H9 (cell line): Measurements from ENCODE around the gene CFAP100. TPM values are rescaled to one million over a fixed set of nuclear protein-coding genes. Genes with fewer than 3 reads are reported as not detected.

Experiments
- DNase-seq: peaks from one replicate; pipeline ENCODE4 v3.0.0-alpha.2; 2017
- H2AFZ ChIP-seq: one replicate; pipeline ENCODE4 v1.6.1; 2013; ENCODE audit warnings: mild to moderate bottlenecking, low read length, control low read depth, moderate library complexity
- H2AK5ac ChIP-seq: 2 replicates; pipeline ENCODE4 v1.6.1; 2013; ENCODE audit warnings: low read length, control low read depth, mixed read lengths; ENCODE audit not compliant: insufficient read length
- H2BK120ac ChIP-seq: one replicate; pipeline ENCODE4 v1.6.1; 2013; ENCODE audit warnings: low read depth, mild to moderate bottlenecking, low read length, control low read depth, inconsistent platforms; ENCODE audit not compliant: poor library complexity, severe bottlenecking
- H2BK12ac ChIP-seq: 2 replicates; pipeline ENCODE4 v1.6.1; 2013; ENCODE audit warnings: low read length, control low read depth, mixed read lengths, low read depth; ENCODE audit not compliant: insufficient read length
- H2BK15ac ChIP-seq: 2 replicates; pipeline ENCODE4 v1.6.1; 2013; ENCODE audit warnings: low read depth, low read length, control low read depth
- H2BK20ac ChIP-seq: one replicate; pipeline ENCODE4 v1.6.1; 2013; ENCODE audit warnings: low read depth, mild to moderate bottlenecking, low read length, control low read depth, inconsistent platforms; ENCODE audit not compliant: poor library complexity, severe bottlenecking
- H2BK5ac ChIP-seq: 2 replicates; pipeline ENCODE4 v1.6.1; 2013; ENCODE audit warnings: low read length, control low read depth, mixed read lengths; ENCODE audit not compliant: insufficient read length
- H3K14ac ChIP-seq: 2 replicates; pipeline ENCODE4 v1.6.1; 2013; ENCODE audit warnings: low read length, control low read depth; ENCODE audit not compliant: insufficient read depth
- H3K18ac ChIP-seq: 2 replicates; pipeline ENCODE4 v1.6.1; 2013; ENCODE audit warnings: low read depth, mild to moderate bottlenecking, mixed read lengths, low read length, control low read depth; ENCODE audit not compliant: insufficient read length
- H3K23ac ChIP-seq: 2 replicates; pipeline ENCODE4 v1.6.1; 2013; ENCODE audit warnings: low read length, control low read depth, mixed read lengths, low read depth; ENCODE audit not compliant: insufficient read length
- H3K23me2 ChIP-seq: 2 replicates; pipeline ENCODE4 v1.6.1; 2013; ENCODE audit warnings: low read depth, mild to moderate bottlenecking, mixed read lengths, low read length, control low read depth; ENCODE audit not compliant: insufficient read length, poor library complexity, severe bottlenecking
- H3K27ac ChIP-seq: 2 replicates; pipeline ENCODE4 v1.5.1; 2013; ENCODE audit warnings: low read length, control low read depth, mixed read lengths, low read depth; ENCODE audit not compliant: insufficient read length
- H3K27me3 ChIP-seq: 2 replicates; pipeline ENCODE4 v1.6.1; 2013; ENCODE audit warnings: low read length, control low read depth, inconsistent platforms; ENCODE audit not compliant: insufficient read depth
- H3K4ac ChIP-seq: 2 replicates; pipeline ENCODE4 v1.6.1; 2013; ENCODE audit warnings: low read depth, mild to moderate bottlenecking, control low read depth, inconsistent platforms, low read length, moderate library complexity
- H3K4me1 ChIP-seq: 2 replicates; pipeline ENCODE4 v1.6.1; 2013; ENCODE audit warnings: low read length, control low read depth, inconsistent platforms; ENCODE audit not compliant: insufficient read depth
- H3K4me2 ChIP-seq: 2 replicates; pipeline ENCODE4 v1.6.1; 2013; ENCODE audit warnings: low read length, control low read depth, mixed read lengths; ENCODE audit not compliant: insufficient read length, insufficient read depth
- H3K56ac ChIP-seq: 2 replicates; pipeline ENCODE4 v1.6.1; 2013; ENCODE audit warnings: low read depth, mild to moderate bottlenecking, mixed read lengths, low read length, control low read depth; ENCODE audit not compliant: insufficient read length
- H3K79me1 ChIP-seq: 2 replicates; pipeline ENCODE4 v1.6.1; 2013; ENCODE audit warnings: low read depth, mild to moderate bottlenecking, moderate library complexity, low read length, control low read depth, inconsistent platforms; ENCODE audit not compliant: insufficient read depth, poor library complexity, severe bottlenecking
- H3K79me2 ChIP-seq: 2 replicates; pipeline ENCODE4 v1.6.1; 2013; ENCODE audit warnings: low read length, control low read depth, inconsistent platforms; ENCODE audit not compliant: insufficient read depth
- H3K9ac ChIP-seq: 2 replicates; pipeline ENCODE4 v1.6.1; 2013; ENCODE audit warnings: low read length, control low read depth, mixed read lengths; ENCODE audit not compliant: insufficient read length; ENCODE audit errors: extremely low read depth
- H3K9me3 ChIP-seq: one replicate; pipeline ENCODE4 v1.6.1; 2013; ENCODE audit warnings: low read depth, low read length, inconsistent platforms; ENCODE audit not compliant: control insufficient read depth
- H3T11ph ChIP-seq: one replicate; pipeline ENCODE4 v1.6.1; 2013; ENCODE audit warnings: mild to moderate bottlenecking, low read length, control low read depth, inconsistent platforms
- H4K20me1 ChIP-seq: one replicate; pipeline ENCODE4 v1.6.1; 2013; ENCODE audit not compliant: control insufficient read depth, insufficient read length, insufficient read depth
- H4K5ac ChIP-seq: 2 replicates; pipeline ENCODE4 v1.6.1; 2013; ENCODE audit warnings: low read depth, mild to moderate bottlenecking, mixed read lengths, low read length, control low read depth; ENCODE audit not compliant: insufficient read length
- H4K8ac ChIP-seq: replicated peaks from 2 replicates; pipeline ENCODE4 v1.6.1; 2013; ENCODE audit warnings: low read length, control low read depth, mixed read lengths, low read depth; ENCODE audit not compliant: insufficient read length
- H4K91ac ChIP-seq: 2 replicates; pipeline ENCODE4 v1.6.1; 2013; ENCODE audit warnings: low read depth, mild to moderate bottlenecking, moderate library complexity, mixed read lengths, low read length, control low read depth; ENCODE audit not compliant: insufficient read length
- H3K27ac Mint-ChIP-seq, 3 experiments: 2 replicates in 2 of 3; 3 replicates in 1 of 3; pipeline ENCODE4 v1.8.0; 2020 to 2021; ENCODE audit warnings: mixed read lengths in 3 of 3, mild to moderate bottlenecking in 1 of 3, moderate library complexity in 1 of 3
- H3K27me3 Mint-ChIP-seq: 2 replicates; pipeline ENCODE4 v1.8.0; 2021; ENCODE audit warnings: low read depth, mild to moderate bottlenecking, moderate library complexity, mixed read lengths
- H3K36me3 Mint-ChIP-seq, 3 experiments: 2 replicates in 2 of 3; 3 replicates in 1 of 3; pipeline ENCODE4 v1.8.0; 2020 to 2021; ENCODE audit warnings: low read depth in 3 of 3, mixed read lengths in 3 of 3; ENCODE audit not compliant: insufficient read depth in 1 of 3
- H3K4me1 Mint-ChIP-seq, 2 experiments: 2 replicates each; pipeline ENCODE4 v1.8.0; 2020; ENCODE audit warnings: mixed read lengths in 2 of 2
- H3K4me3 Mint-ChIP-seq, 2 experiments: 2 replicates in 1 of 2; 3 replicates in 1 of 2; pipeline ENCODE4 v1.8.0; 2020 to 2021; ENCODE audit warnings: mild to moderate bottlenecking in 2 of 2, mixed read lengths in 2 of 2, moderate library complexity in 1 of 2
- H3K9me3 Mint-ChIP-seq, 2 experiments: 2 replicates in 1 of 2; 3 replicates in 1 of 2; pipeline ENCODE4 v1.8.0; 2020; ENCODE audit warnings: mild to moderate bottlenecking in 2 of 2, mixed read lengths in 2 of 2, moderate library complexity in 1 of 2
- WGBS: extraction: QIAGEN DNeasy Blood & Tissue Kit; methylation state at CpG from one replicate; pipeline ENCODE4 v1.1.7; 2013; ENCODE audit warnings: missing lambda C conversion rate, low lambda C conversion rate, mixed read lengths; ENCODE audit not compliant: insufficient read length; ENCODE audit errors: extremely low coverage; 5-methylcytosine and 5-hydroxymethylcytosine counted together
- total RNA-seq: library from RNA; stranded (reverse); gene quantifications from 2 replicates; pipeline ENCODE4 v1.2.1, GENCODE V29; 2021
- TF ChIP-seq, protein P1 (sequence below): fragments of 200-600 bp; sonication (generic); conservative IDR thresholded peaks from 3 replicates; pipeline ENCODE4 v1.8.0; 2021; ENCODE audit warnings: antibody characterized with exemption, mild to moderate bottlenecking

Gene CFAP100
- total RNA-seq, 1 experiment from 2014 or later = 0.44 TPM

DNA sequence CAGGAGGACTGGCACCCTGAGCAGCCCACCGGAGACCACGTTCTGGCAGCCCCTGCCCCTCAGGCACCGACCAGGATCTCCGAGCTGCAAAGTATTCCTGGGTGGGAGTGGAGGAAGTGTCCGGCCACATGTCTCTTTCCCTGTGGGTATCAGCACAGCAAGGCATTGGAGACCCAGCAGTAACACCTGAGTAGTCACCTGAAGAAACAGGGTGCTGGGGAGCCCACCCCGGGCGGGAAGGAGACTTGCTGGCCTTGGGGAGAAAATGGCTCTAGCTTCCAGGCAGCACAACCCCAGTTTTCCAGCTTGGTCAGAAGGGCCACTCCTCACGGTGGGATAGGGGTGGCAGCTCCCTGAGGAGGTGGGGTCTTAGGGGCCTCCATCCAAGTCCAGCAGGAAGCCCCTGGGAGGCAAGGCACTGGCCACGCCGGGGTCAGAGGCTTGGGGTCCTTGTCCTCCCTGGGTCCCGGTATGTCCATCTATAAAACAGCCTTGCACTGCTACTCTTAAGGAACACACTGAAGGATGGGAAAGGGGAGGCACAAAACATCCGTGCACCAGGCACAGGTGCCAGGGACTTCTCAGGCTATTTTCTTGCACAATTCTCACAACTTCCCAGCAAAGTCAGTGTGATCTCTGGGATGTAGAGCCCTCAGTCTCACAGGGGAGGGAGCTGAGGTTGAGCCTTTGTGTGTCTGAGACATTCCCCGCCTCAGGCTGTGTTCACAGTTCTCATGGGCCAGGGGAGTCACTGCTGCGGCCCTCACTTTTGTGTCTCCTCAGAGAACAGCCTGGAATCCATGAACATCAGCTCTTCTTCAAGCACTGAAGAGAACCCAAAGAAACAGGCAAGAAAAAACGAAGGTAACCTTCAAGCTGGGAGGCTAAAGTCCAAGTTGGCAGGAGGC lies 11.9 kb downstream of the CFAP100 start:
- H3K27me3 ChIP-seq = no peaks in the 10 kb centered on the region; the same call in 1 of the 2 replicates
- no peak for DNase-seq

More for the DNA sequence above, 11.9 kb downstream of the CFAP100 start:
- no peak overlapping the region for H3K18ac ChIP-seq
- H3K14ac ChIP-seq = no peak overlapping the region
- H4K8ac ChIP-seq = no peak overlapping the region
- Mint-ChIP-seq H3K4me1 (peaks cover 25 to 28% of the 10 kb centered on the region in 2 experiments), H3K4me3 (no peak overlapping the region), H3K27me3 (peaks cover 4% of the 10 kb centered on the region), H3K36me3 (peaks cover 0 to 5% (median 0%) of the 10 kb centered on the region in 3 experiments; a peak in 1 of 7 replicates), H3K9me3 (no peaks in the 10 kb centered on the region), H3K27ac (no peak overlapping the region)
- WGBS = no CpG with 5 or more reads among the region's 15 CpGs
- H2BK15ac ChIP-seq = no peak overlapping the region
- no peak overlapping the region for H2BK12ac ChIP-seq
- no peaks in the 10 kb centered on the region; the same call in 1 of the 2 replicates for H3K4me1 ChIP-seq
- no peak overlapping the region for H3K4ac ChIP-seq
- H3K56ac ChIP-seq = no peak overlapping the region
- no peak overlapping the region for H3T11ph ChIP-seq
- no peak overlapping the region for H2AFZ ChIP-seq
- no peak overlapping the region for H3K9ac ChIP-seq
- no peak overlapping the region for H2BK120ac ChIP-seq
- H4K5ac ChIP-seq = no peak overlapping the region
- TF ChIP-seq, protein P1, sequence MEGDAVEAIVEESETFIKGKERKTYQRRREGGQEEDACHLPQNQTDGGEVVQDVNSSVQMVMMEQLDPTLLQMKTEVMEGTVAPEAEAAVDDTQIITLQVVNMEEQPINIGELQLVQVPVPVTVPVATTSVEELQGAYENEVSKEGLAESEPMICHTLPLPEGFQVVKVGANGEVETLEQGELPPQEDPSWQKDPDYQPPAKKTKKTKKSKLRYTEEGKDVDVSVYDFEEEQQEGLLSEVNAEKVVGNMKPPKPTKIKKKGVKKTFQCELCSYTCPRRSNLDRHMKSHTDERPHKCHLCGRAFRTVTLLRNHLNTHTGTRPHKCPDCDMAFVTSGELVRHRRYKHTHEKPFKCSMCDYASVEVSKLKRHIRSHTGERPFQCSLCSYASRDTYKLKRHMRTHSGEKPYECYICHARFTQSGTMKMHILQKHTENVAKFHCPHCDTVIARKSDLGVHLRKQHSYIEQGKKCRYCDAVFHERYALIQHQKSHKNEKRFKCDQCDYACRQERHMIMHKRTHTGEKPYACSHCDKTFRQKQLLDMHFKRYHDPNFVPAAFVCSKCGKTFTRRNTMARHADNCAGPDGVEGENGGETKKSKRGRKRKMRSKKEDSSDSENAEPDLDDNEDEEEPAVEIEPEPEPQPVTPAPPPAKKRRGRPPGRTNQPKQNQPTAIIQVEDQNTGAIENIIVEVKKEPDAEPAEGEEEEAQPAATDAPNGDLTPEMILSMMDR = no peak
- no peaks in the 10 kb centered on the region for H3K79me2 ChIP-seq
- no peak overlapping the region for H4K91ac ChIP-seq
- H3K9me3 ChIP-seq = no peaks in the 10 kb centered on the region
- no peaks in the 10 kb centered on the region for H3K79me1 ChIP-seq
- H2BK5ac ChIP-seq = no peak overlapping the region
- no peak overlapping the region for H3K27ac ChIP-seq
- H2AK5ac ChIP-seq = no peak overlapping the region
- H4K20me1 ChIP-seq = no peaks in the 10 kb centered on the region
- no peak overlapping the region for H3K23ac ChIP-seq
- H3K23me2 ChIP-seq = no peaks in the 10 kb centered on the region
- no peak overlapping the region for H2BK20ac ChIP-seq
- H3K4me2 ChIP-seq = no peak overlapping the region
